ENCODE data around the gene BBIP1.
"Not testable (repeated sequence)": the region's sequence is repeated elsewhere in the genome, so short reads cannot be mapped to it uniquely, and the experiment has no call there.

BBIP1 gene

DNA sequence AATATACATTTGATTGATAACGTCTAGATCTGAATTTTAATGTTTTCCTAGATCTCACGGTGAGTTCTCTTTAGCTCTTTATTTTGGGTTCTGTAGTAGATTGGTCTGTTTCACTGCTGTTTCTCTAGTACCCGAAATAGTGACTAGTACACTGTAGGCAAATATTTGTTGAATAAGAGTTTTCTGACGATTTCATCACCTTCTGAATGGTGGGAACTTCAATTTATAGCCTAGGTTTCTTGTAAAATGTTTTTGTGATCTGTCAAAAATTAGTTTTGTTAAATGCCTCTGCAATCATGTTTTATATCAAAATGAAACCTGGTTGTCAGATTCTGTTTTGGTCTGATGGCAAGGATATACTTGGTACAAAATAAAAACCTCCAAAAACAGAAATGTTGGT lies 37.1 kb downstream of the BBIP1 start:
- no peak for DNase-seq

DNA sequence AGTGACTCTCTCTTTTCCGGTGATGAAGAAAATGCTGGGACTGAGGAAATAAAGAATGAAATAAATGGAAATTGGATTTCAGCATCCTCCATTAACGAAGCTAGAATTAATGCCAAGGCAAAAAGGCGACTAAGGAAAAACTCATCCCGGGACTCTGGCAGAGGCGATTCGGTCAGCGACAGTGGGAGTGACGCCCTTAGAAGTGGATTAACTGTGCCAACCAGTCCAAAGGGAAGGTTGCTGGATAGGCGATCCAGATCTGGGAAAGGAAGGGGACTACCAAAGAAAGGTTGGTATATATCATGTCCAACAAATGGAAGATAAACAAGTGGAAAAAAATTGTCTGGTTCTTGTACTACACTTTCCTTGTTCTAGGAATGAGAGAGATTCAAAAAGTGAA lies 37.7 kb downstream of the BBIP1 start:
- no peak for DNase-seq

DNA sequence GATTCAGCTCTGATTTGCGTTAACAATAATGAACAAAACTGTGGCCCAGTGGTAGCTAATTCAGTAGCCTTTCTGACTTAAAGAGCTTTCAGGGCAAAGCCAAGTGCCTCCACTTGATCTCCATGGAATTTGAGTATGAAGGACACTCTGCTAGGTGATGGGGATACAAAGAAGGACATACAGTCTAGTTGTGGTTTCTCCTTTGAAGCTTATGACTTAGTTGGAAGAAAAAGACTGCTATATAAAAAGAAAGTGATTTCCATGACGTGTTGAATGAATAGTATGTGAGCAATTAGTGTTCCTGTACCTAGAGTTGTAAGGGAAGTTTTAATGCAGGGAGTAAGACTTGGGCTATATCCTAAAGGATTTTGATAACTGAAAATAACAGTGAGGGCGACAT lies 39.0 kb downstream of the BBIP1 start:
- no peak for DNase-seq

DNA sequence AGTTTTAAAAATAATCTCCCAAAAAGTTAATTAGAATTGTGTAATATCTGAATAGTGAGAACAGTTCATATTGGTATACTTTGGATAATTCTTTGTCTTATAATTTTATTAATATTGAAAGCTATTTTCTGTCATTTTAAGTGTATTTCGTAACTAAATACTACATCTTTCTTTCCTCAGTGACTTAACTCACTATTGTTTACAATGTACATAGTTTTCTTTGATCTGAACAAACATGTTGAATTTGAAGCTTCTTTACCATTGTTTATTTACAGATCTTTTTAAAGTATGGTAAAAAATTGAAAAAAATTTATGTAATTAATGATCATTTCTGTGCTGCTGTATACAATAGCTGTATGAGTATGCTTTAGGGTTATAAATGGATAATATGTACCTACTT lies 42.2 kb downstream of the BBIP1 start:
- no peak for DNase-seq

DNA sequence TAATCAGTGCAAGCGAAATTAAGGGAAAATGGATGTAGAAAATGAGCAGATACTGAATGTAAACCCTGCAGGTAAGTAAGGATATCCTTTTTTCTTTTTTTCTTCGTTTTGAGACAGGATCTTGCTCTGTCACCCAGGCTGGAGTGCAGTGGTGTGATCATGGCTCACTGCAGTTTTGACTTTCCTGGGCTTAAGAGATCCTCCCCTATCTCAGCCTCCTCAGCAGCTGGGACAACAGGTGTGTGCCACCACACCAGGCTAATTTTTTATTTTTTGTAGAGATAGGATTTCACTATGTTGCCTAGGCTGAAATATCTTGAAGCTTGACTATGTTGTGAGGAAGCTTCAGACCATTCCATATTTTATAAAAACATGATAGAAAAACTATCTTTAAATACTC lies 43.0 kb downstream of the BBIP1 start:
- no peak for DNase-seq

DNA sequence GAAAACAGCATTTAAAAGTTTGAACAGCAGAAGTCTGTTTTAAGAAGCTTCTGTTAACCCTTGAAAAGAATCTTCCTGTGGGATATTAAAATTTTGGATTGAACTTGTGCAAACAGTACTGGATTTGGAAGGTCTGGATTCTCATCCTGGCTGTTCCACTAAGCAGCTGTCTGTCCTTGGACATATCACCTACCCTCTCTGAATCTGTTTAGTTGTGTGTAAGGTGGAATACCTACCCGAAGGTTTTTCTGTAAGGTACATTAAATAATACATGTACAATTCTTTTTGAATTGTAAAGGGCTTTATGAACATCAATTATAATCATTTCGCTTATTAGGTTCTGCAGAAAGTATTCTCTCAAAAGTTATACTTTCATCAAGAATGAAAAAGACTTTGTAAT lies 45.0 kb downstream of the BBIP1 start:
- DNase-seq, result no peak

DNA sequence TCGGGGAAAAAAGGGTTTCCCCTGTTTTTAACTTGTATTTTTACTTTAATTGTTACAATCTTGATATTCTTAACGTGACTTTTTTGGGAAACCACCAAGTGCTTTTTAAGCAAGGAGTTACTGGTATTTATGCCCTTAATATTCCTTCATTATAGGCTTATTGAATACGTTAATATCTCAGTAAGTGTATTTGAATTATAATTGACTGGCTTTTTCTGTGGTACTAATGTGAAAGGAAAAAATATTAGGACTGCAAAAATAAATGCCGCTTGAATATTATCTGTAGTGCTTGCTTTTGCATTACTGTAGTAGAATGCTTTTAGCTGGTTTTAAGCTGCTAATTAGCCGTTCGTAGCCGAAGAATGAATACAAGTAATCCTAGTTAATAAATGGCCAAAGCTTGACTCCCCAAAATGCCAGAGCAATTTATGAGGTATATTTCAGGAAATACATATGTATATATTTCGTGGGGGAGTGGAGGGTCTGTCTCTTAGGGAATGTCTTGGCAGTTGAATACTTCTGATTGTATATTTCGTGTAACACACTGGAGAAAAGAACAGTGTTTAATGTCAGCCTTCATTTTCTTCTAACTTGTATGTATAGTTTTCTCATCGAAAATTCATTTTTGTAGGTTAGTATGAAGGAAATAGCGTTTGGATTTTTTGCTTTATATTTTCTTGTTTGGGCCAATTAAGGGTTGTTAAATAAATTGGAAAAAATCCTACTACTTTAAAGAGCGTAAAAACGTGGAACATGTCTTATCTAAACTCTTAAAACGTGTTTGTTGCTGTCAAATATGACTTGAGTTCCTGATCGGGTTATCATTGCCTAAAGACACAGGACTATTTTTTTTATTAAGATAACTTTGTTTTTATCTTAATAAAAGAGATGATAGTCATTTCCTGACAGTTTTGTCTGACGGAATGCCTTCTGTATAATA lies 45.7 kb downstream of the BBIP1 start:
- DNase-seq, result no peak

DNA sequence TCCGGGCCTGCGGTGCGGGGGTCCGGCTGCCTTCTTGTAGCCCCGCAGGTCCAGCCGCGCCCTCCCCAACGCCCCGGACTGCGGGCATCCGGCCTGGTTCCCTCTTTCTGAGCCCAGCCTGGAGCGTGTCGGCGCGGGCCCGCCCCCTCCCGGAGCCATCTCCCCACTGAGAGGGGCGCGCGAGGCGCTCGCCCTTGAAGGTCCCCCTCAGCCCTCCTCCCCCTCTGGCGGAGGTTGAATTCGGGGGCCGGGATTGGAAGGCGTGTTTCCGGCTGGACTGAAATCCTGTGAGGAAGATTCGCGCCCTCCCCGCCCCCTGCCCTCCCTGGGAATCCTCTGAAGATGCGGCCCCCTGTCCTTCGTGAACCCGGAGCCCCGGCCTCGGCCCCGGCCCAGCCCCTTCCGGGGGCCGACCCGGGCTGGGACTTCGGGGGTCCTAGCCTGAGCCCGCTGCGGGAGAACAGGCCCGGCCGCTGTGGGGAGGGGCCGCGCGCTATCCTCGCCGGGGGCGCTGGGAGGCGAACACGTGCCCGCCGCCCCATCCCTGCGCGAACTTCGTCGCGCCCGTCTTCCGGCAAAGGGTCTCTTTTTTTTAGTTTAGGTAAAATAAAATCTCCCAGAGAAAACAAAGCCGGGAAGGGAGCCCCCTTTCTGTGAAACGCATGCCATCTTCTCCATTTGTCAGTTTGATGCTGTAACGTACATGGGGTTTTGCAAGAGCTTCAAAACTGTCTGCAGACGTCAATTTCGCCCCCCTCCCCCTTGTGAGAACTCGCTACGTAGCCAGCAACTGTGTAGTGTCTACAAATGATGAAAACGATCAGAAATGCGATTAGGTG lies 46.6 kb downstream of the BBIP1 start:
- DNase-seq, result no peak

DNA sequence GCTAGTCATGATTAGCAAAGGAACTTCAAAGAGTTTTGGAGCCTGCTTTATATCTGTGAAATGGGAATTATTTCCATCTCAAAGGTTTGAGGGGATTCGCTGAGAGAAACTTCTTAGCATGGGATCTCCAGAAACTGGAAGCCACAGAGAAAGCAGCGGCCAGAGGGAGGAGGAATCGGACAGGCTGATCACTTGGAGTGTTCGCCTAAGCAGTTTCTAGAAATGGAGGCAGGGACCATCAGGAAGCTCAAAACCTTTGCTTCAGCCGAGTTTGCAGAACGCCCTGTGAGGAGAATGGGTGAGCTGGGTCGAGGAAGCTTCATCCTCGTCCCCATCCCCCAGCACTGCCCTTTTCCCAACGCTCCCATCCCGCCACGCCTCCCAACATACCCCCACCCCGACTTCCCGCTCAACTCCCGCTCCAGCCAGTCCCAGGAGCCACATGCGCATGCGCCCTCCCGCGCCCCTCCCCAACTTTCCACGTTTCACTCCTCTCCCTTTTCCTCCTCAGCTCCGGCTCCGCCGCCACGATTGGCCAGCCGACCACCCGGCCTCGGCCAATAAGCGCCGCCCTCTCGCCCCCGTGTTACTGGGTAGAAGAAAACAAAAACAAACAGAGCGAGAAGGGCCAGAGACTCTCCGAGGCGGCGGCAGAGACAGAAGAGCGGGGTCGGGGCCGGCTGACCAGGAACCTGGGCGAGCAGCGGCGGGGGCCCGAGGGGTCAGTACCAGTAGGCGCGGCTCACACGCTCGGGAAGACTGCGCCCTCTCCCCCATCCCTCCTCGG lies 47.5 kb downstream of the BBIP1 start, which contains the start of gene PDCD4:
PDCD4 (plus strand) TSS at position 631 of the 787 bp plus-strand sequence. CDS start 4,100 bp downstream, outside the sequence.
- peak; percentile 91 for DNase-seq

DNA sequence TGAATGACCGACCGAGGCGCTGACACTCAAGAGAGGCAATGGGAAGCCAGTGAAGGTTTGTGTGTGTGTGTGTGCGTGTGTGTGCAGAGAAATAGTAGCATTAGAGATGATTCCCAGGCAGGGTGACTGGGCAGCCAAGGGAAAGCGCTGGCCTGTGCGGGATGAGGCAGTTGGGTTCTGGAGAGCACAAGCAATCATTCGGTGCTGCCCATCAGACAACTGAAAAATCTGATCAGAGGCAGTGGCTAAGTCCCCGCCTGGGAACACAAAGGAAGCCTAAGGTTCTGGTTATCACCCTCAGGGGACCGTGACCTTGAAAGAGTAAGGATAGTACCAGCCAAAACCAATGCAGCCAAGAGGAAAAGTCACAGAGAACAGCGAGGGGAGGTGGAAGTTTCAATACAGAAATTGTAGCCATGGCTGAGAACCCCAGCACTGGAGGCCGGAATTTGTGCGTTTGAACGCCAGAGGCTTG lies 48.1 kb downstream of the BBIP1 start:
- DNase-seq, result no peak

DNA sequence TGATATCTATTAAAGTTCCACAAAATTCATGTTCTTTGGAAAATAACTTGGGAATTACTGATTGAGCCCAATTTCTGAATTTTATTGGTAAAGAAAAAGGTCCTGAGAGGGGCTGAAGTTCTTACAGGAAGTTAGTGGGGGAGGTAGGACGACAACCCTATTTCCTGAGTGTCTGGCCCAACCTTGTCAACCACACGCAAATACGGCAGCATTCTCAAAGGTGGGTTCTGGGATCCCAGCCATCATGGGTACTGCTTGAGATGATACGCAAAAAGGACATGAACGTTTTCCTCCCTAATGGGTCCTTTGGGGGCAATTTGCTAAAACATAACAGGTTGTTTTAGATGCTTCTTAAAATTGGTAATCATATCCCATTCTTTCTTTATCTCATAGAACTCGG lies 50.0 kb downstream of the BBIP1 start:
- no peak for DNase-seq

DNA sequence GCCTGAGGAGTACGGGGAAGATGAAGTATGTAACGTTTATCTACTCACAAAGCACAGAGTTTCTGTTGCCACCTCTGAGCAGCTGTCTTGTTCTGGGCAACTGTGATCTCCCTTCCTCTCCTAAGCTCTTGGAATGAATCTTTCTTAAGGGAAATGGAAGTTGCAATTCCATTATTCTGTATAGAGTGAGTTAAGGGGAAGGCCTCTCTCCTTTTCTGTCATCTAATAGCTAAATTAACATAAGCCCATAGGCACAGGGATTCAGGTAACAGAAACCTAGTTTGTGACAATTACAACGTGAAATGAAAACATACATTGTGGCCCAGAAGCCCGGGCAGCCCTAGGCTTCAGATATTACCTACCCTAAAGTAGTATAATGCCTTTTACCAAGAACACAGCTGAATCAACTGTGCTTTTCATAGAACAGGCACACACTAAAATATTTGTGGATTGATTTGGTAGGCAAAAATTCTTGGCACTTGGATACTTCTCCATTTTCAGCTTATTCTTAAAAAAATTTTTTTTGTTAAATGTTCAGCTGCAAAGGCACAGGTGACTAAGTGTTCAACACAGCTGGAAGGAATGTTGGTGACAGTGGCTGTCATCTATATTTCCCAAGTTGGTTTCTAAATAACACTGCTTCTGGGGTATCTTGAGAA lies 51.0 kb downstream of the BBIP1 start:
- DNase-seq, result no peak

DNA sequence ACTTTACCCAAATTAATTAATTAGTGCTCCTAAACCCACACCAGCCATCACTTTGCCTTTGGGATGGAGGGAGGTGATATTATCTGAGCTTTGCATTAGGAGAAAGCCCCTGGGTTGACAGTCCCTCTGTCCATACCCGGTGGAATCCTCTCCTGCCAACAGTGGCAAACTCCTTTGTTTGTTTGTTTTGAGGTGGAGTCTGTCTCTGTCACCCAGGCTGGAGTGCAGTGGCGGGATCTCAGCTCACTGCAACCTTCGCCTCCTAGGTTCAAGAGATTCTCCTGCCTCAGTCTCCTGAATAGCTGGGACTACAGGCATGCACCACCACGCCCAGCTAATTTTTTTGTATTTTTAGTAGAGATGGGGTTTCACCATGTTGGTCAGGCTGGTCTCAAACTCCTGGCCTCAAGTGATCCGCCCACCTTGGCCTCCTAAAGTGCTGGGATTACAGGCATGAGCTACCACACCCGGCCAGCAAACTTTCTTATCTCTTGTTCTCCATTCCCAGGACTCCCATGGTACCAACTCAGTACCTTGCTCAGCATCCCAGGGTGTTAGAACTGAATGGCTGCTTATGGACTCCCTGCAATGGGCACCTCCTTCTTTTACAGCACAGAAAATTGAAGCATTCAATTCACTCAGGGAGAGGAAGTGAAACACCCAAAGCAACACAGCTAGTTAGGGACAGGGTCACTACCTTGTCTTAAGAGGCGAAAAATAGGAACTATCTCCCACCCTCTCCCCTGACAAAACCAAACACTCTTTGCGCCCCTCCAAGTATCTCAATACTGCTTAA lies 51.8 kb downstream of the BBIP1 start:
- not testable (repeated sequence) for DNase-seq

DNA sequence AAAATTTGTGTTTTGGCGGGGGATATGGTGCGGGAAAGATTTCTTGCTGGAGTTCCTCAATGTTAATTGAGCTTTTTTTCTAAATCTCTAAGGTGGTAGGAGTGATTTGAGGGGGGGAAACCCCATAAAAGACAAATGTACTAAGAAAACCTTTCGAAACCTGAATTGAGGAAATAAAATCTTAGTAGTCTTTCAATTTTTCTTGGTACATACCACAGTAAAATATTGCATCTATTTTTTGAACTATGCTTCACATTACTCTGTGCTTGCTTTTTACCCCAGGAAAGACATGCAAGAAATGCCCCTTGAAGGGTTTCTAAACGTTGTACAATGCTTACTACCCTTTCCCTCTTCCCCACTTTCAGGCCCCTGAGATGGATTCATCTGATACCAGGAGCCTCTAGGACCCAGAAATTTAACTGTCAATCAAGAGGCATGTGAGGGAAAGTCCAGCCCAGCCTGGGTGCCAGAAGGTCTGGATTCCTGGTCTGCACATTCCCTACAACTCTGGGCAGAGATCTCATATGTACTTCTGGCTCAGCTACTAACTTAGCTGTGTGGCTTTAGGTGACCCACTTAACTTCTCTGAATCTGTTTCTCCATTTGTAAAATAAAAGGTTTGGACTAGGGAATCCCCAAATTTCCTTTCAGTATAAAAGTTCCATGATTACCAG lies 53.0 kb downstream of the BBIP1 start:
- DNase-seq, result no peak

DNA sequence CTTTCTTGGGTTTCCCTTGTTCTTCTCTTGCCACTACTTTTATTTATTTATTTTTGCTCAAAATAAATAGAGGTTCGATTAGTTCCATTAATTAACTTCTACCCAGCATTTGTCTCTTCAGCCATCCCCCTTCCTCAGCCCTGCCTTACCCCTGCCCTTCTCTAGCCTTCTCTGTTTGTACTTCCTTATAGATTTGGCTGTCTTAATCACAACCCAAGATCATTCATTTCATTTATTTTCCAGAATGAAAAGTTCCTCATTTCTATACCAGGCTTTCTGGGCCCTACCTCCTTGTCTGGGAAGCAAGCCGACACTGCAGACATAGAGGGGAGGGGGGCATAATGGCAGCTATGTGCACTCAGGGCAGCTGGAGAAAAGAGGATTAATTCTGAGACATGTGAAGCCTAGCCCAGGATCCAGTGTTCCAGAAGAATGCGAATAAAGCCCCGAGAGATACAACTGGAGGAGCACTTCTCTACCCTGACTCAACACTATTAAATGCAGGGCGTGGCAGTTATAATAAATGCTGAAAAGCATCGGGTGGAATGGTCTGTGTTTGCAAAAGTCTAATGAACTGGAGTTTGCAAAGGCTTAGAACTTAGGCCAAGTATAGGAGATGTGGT lies 53.7 kb downstream of the BBIP1 start:
- no peak for DNase-seq

DNA sequence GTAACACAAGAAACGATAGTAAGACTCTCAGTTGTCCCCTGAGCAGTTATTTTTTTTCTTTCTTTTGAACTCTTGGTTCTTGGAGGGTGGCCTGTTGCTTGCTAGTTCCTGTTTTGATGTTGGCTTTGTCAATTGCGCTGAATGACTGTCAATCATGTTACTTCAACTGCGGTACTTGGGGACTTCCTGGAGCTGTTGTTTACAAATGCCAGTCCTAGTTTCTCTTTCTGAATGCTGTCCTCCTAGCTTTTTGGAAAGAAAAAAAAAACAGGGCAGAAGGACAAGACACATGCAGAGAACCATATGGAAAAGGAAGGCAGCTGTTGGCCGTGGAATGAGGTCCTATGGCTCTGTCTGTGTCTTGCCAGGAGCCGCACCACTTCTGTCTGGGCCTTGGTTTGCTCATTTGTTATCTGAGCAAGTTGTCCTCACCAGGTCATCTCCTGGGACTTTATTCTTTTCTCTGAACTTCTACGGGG lies 54.3 kb downstream of the BBIP1 start:
- no peak for DNase-seq

DNA sequence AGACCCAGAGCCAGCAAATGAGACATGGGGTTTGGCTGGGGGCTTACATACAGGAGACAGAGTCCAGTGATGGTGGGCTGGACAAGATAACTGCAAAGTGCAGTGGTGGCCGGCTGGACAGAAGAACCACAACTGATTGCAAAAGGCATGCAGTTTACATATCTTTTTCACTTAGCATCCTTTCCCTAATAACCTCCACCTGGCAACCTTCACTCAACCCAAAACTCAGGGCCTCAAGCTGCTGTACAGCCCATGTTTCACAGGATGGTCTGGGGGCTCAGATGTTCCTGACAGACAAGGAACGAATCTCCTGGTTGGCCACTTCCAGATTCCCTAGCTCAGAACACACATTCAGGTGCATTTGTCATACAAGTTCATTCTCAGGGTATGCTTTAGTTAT lies 55.0 kb downstream of the BBIP1 start:
- no peak for DNase-seq

DNA sequence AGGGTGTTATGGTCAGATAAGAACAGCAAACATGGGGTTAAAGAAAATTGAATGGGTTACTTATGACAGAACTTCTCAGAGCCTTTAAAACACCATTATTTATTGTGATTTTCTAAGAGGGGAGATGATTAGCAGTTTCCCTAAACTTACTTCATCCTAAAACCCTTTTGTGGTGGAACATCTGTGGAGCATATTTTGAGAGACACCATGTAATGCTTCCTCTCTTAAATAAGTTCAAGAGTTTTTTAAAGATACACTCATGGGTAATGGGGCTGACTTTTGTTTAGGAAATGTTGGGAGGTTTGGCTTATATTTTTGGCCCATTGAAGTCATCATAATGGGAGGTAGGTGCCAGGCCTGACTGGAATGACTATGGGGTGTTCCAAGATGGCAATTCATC lies 55.6 kb downstream of the BBIP1 start:
- no peak for DNase-seq

DNA sequence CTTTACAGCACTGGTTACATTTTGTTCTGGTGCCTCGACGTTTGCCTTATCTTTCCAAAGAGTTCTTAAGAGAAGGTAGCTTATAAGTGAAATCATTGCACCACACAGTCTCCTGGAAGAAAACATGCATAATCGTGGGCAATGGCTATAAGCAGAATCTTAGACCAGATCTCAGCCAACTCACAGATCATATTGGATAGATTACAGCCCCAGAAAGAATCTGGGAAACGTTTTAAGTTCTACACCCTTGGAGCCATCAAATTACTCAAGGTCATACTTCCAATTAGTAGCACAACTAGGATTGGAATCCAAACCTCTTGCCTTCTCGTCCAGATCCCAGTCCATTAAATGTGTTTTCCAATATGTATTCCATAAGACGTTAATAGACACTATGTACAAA lies 56.0 kb downstream of the BBIP1 start:
- no peak for DNase-seq

DNA sequence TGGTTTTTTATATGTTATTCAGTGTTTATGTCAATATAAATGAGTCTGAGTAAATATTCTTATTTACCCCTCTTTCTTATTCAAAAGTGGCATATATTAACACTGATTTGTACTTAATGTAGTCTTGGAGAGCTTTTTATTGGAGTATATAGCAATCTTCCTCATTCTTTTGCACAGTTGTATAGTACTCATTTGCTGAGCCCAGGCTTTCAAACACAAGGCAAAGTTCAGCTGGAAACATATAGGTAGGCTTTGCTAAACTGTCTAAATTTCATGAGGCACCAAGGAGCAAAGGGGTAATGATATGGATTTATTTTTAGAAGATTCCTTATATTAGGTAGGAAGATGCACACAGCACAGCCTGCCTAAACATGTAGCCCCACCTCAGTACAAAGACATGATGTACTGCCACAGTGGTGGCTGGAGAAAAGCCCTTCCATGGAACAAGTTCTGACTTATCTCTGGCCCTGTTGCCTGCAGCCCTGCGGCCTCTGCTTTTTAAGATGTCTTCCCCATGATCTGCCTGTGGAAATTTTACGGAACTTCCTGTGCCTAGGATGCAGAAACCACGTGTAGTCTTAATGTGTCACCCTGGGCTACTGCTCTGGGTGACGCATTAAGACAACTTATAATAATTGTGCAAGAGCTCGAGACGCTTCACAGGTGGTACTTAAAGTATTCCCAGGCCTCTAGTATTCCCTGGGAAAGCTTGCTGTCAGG lies 56.9 kb downstream of the BBIP1 start:
- DNase-seq, result no peak
